SK-N-SH (cell line): ENCODE measurements around the gene RAB3GAP2.

Experiments
- CHD2 ChIP-seq: fragments of 150-350 bp; IDR thresholded peaks from 2 replicates; pipeline ENCODE4 v1.6.1; 2018; ENCODE audit warnings: low read length; ENCODE audit not compliant: partially characterized antibody
- CTCF ChIP-seq: fragments of 200-600 bp; sonication (generic); IDR thresholded peaks from 2 replicates; pipeline ENCODE4 v1.6.1; 2017; ENCODE audit warnings: antibody characterized with exemption, mild to moderate bottlenecking, moderate library complexity
- EZH2phosphoT487 ChIP-seq: fragments of 200-600 bp; sonication (generic); IDR thresholded peaks from 2 replicates; pipeline ENCODE4 v1.6.1; 2017; ENCODE audit warnings: low read depth, mixed run types, mild to moderate bottlenecking, antibody characterized with exemption, moderate library complexity, borderline replicate concordance
- FOXM1 ChIP-seq: IDR thresholded peaks from 2 replicates; pipeline ENCODE4 v1.4.0; 2012; ENCODE audit warnings: low read depth, mild to moderate bottlenecking
- JUND ChIP-seq: IDR thresholded peaks from 2 replicates; pipeline ENCODE4 v1.4.0; 2012
- MAX ChIP-seq: IDR thresholded peaks from 2 replicates; pipeline ENCODE4 v1.4.0; 2012; ENCODE audit warnings: low read depth
- POLR2AphosphoS5 ChIP-seq: IDR thresholded peaks from 2 replicates; pipeline ENCODE4 v1.6.1; 2012; ENCODE audit warnings: low read depth, low read length
- RFX5 ChIP-seq: IDR thresholded peaks from 2 replicates; pipeline ENCODE4 v1.6.1; 2012; ENCODE audit warnings: mild to moderate bottlenecking, improper control_type of control experiment, low read length
- RXRA ChIP-seq: IDR thresholded peaks from 2 replicates; pipeline ENCODE4 v1.4.0; 2012; ENCODE audit warnings: low read depth, mild to moderate bottlenecking, borderline replicate concordance
- SMC3 ChIP-seq: IDR thresholded peaks from 2 replicates; pipeline ENCODE4 v1.6.1; 2012; ENCODE audit warnings: low read depth, low read length, improper control_type of control experiment
- TAF1 ChIP-seq: IDR thresholded peaks from 2 replicates; pipeline ENCODE4 v1.6.1; 2012; ENCODE audit warnings: low read depth, mild to moderate bottlenecking, low read length, moderate library complexity, borderline replicate concordance
- TEAD4 ChIP-seq: IDR thresholded peaks from 2 replicates; pipeline ENCODE4 v1.4.0; 2012; ENCODE audit warnings: mild to moderate bottlenecking, borderline replicate concordance; ENCODE audit not compliant: insufficient read depth
- YY1 ChIP-seq: IDR thresholded peaks from 2 replicates; pipeline ENCODE4 v1.4.0; 2012; ENCODE audit warnings: low read depth, mild to moderate bottlenecking

- TF ChIP-seq SMC3 (no peak), JUND (no peak), CTCF (no peak), POLR2AphosphoS5 (no peak), EZH2phosphoT487 (no peak), FOXM1 (no peak), MAX (no peak), RXRA (no peak), YY1 (no peak), CHD2 (no peak), TAF1 (no peak), TEAD4 (no peak), RFX5 (no peak)
Measured at GRCh38 chr1:220170836-220171526, 101.3 kb downstream of the RAB3GAP2 start.
